Keratinocyte (primary cell): ENCODE results near the gene RAPGEF4. TPM values are rescaled to one million over a fixed set of nuclear protein-coding genes. Genes with fewer than 3 reads are reported as not detected.

ENCODE experiments used
- DNase-seq: peaks from one replicate; pipeline ENCODE4 v3.0.0-alpha.2; 2011; ENCODE audit warnings: low read depth, missing footprints, low spot score
- FAIRE-seq: peaks from 2 replicates; lab custom pipeline; 2011; peaks lifted over from hg19 to GRCh38; lab: Jason Lieb, UNC
- H2AFZ ChIP-seq: 2 replicates; pipeline ENCODE4 v1.6.0; 2012; ENCODE audit warnings: low read length, control low read depth, inconsistent platforms; ENCODE audit not compliant: control insufficient read depth
- H3K27ac ChIP-seq: 2 replicates; pipeline ENCODE4 v1.5.1; 2011; ENCODE audit warnings: low read length; ENCODE audit not compliant: control insufficient read depth, insufficient read depth
- H3K27me3 ChIP-seq: 3 replicates; pipeline ENCODE4 v1.6.0; 2011; ENCODE audit warnings: low read length; ENCODE audit not compliant: control insufficient read depth, insufficient read depth; ENCODE audit errors: extremely low read depth
- H3K36me3 ChIP-seq, 2 experiments: 2 replicates in 1 of 2; 3 replicates in 1 of 2; pipeline ENCODE4 v1.5.1; 2011; ENCODE audit warnings: low read length in 2 of 2, mild to moderate bottlenecking in 1 of 2; ENCODE audit not compliant: control insufficient read depth in 2 of 2, insufficient read depth in 2 of 2; ENCODE audit errors: extremely low read depth in 1 of 2
- H3K4me1 ChIP-seq: 3 replicates; pipeline ENCODE4 v1.5.1; 2011; ENCODE audit warnings: low read length; ENCODE audit not compliant: control insufficient read depth, insufficient read depth; ENCODE audit errors: extremely low read depth
- H3K4me2 ChIP-seq: 3 replicates; pipeline ENCODE4 v1.6.0; 2011; ENCODE audit warnings: low read depth, low read length; ENCODE audit not compliant: control insufficient read depth, insufficient read depth; ENCODE audit errors: extremely low read depth
- H3K4me3 ChIP-seq, 3 experiments: fragments of 200-600 bp in 1 of 3; sonication (generic) in 1 of 3; 2 replicates in 2 of 3; 3 replicates in 1 of 3; pipeline ENCODE4 v1.5.1; 2011 to 2016; ENCODE audit warnings: low read length in 3 of 3, mild to moderate bottlenecking in 3 of 3, control low read depth in 2 of 3, inconsistent platforms in 1 of 3, low read depth in 1 of 3, mixed read lengths in 1 of 3, mixed run types in 1 of 3, moderate library complexity in 1 of 3; ENCODE audit not compliant: control insufficient read depth in 2 of 3, insufficient read depth in 2 of 3; ENCODE audit errors: extremely low read depth in 1 of 3
- H3K79me2 ChIP-seq: 2 replicates; pipeline ENCODE4 v1.6.0; 2012; ENCODE audit warnings: low read length; ENCODE audit not compliant: control insufficient read depth, insufficient read depth
- H3K9ac ChIP-seq: 3 replicates; pipeline ENCODE4 v1.6.0; 2011; ENCODE audit warnings: low read length; ENCODE audit not compliant: control insufficient read depth, insufficient read depth; ENCODE audit errors: extremely low read depth
- H3K9me1 ChIP-seq: 3 replicates; pipeline ENCODE4 v1.6.0; 2011; ENCODE audit warnings: low read length; ENCODE audit not compliant: control insufficient read depth, insufficient read depth; ENCODE audit errors: extremely low read depth
- H3K9me3 ChIP-seq: 2 replicates; pipeline ENCODE4 v1.5.1; 2012; ENCODE audit warnings: low read depth, low read length; ENCODE audit not compliant: control insufficient read depth
- H4K20me1 ChIP-seq: 3 replicates; pipeline ENCODE4 v1.6.0; 2011; ENCODE audit warnings: low read length; ENCODE audit not compliant: control insufficient read depth, insufficient read depth; ENCODE audit errors: extremely low read depth
- EZH2 ChIP-seq: IDR thresholded peaks from one replicate; pipeline ENCODE4 v1.6.1; 2012; ENCODE audit warnings: inconsistent platforms, mild to moderate bottlenecking, low read length, moderate library complexity
- dilution Hi-C: fragments of 300-500 bp; cut with MboI; formaldehyde crosslinking; loops from one replicate; pipeline ENCODE4 v1.7.0; 2020; ENCODE audit warnings: low sequenced_read_pairs; ENCODE audit not compliant: extremely low pct_ligation_motif_present
- polyA plus RNA-seq, 5 experiments: library from polyadenylated mRNA; depleted of rRNA in 3 of 5; stranded (reverse) in 3 of 5; stranded (forward) in 1 of 5; unstranded in 1 of 5; fragments of >200 nt; gene quantifications; 1 replicate in 1 of 5; 2 replicates in 3 of 5; 3 replicates in 1 of 5; pipeline versions ENCODE4 v1.2.1 to v1.2.3, GENCODE V29; 2011 to 2012; ENCODE audit warnings: missing spikeins in 2 of 5, low read depth in 1 of 5, low replicate concordance in 1 of 5
- TF ChIP-seq, protein P1 (sequence below), 3 experiments: IDR thresholded peaks in 1 of 3; conservative IDR thresholded peaks in 1 of 3; optimal IDR thresholded peaks in 1 of 3; 2 replicates in 2 of 3; 3 replicates in 1 of 3; pipeline versions ENCODE3 to v1.5.1; 2011; ENCODE audit warnings: low read length in 3 of 3, mild to moderate bottlenecking in 3 of 3, moderate library complexity in 2 of 3, control low read depth in 1 of 3, inconsistent platforms in 1 of 3; ENCODE audit not compliant: insufficient read depth in 2 of 3; ENCODE audit errors: extremely low read depth in 1 of 3

Gene RAPGEF4
- polyA plus RNA-seq, 1 donor (not counting 4 experiments of a cell fraction or from before 2014, with no cell fraction given): 1.6 TPM

DNA sequence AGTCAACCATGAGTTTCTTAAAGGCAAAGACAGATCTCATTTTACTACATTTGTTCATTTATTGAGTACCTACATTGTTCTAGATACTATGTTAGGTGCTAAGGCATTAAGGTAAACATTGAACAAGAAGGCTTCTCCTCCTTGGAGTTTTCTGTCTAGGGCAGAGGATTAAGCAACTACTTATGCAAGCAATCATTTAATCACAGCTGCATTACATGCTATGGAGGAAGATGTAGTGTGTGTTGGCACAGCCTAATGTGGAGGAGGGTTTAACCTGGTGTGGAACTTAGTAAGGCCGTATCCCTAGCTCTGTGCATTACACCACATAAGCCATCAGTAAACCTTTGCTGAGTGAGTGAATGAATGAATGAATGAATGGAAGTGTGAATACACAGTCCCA, 233.5 kb downstream of the RAPGEF4 start:
- no peak for TF ChIP-seq EZH2
- TF ChIP-seq, protein P1, sequence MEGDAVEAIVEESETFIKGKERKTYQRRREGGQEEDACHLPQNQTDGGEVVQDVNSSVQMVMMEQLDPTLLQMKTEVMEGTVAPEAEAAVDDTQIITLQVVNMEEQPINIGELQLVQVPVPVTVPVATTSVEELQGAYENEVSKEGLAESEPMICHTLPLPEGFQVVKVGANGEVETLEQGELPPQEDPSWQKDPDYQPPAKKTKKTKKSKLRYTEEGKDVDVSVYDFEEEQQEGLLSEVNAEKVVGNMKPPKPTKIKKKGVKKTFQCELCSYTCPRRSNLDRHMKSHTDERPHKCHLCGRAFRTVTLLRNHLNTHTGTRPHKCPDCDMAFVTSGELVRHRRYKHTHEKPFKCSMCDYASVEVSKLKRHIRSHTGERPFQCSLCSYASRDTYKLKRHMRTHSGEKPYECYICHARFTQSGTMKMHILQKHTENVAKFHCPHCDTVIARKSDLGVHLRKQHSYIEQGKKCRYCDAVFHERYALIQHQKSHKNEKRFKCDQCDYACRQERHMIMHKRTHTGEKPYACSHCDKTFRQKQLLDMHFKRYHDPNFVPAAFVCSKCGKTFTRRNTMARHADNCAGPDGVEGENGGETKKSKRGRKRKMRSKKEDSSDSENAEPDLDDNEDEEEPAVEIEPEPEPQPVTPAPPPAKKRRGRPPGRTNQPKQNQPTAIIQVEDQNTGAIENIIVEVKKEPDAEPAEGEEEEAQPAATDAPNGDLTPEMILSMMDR (optimal IDR thresholded peaks at IDR 0.05 in 1 of 3, IDR thresholded peaks at IDR 0.05 in 1 of 3, conservative IDR thresholded peaks at IDR 0.05 in 1 of 3; ENCODE audit: extremely low read depth in 1 of 3, insufficient read depth in 2 of 3, low read length in 3 of 3): no peak
- no peaks in the 10 kb centered on the region for H3K36me3 ChIP-seq
- no peaks in the 10 kb centered on the region for H3K27me3 ChIP-seq
- H3K9ac ChIP-seq: no peak overlapping the region
- no peaks in the 10 kb centered on the region for H4K20me1 ChIP-seq
- H3K27ac ChIP-seq: no peak overlapping the region
- no peak overlapping the region for H3K4me3 ChIP-seq
- H3K4me2 ChIP-seq: no peak overlapping the region
- dilution Hi-C loops: no loop called here
- no peak overlapping the region for H2AFZ ChIP-seq
- FAIRE-seq (no peak), DNase-seq (no peak)
- H3K4me1 ChIP-seq: no peaks in the 10 kb centered on the region
- H3K79me2 ChIP-seq: no peaks in the 10 kb centered on the region
- no peaks in the 10 kb centered on the region for H3K9me1 ChIP-seq
- no peaks in the 10 kb centered on the region for H3K9me3 ChIP-seq

DNA sequence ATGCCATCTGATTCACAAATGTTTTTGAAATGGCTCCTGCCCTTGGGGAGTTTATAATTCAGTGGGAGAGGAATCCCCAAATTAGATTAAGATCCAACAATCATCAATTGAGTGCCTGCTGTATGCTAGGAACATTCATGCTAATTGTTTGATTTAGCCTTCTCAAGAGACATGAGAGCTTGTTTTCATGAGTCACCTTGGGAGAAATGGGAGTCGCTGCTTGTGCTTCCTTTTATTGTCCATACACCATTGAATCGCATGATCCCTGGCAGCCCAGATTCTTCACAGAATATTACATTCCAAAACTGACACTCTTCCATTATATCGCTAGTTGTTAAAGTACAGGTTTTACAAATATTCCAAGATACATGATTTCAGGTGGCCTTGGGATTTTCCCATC, 234.0 kb downstream of the RAPGEF4 start:
- Histone ChIP-seq H3K4me3 (no peak overlapping the region), H3K4me2 (no peak overlapping the region), H3K27me3 (no peaks in the 10 kb centered on the region), H3K9me1 (no peaks in the 10 kb centered on the region), H3K27ac (no peak overlapping the region), H3K9ac (no peak overlapping the region), H3K79me2 (no peaks in the 10 kb centered on the region), H2AFZ (no peak overlapping the region), H3K9me3 (no peaks in the 10 kb centered on the region), H3K36me3 (no peaks in the 10 kb centered on the region), H3K4me1 (no peaks in the 10 kb centered on the region), H4K20me1 (no peaks in the 10 kb centered on the region)
- no peak for FAIRE-seq
- dilution Hi-C loops: no loop called here
- TF ChIP-seq EZH2: no peak
- TF ChIP-seq, protein P1 (optimal IDR thresholded peaks at IDR 0.05 in 1 of 3, IDR thresholded peaks at IDR 0.05 in 1 of 3, conservative IDR thresholded peaks at IDR 0.05 in 1 of 3; ENCODE audit: extremely low read depth in 1 of 3, insufficient read depth in 2 of 3, low read length in 3 of 3): no peak
- no peak for DNase-seq
